ENCODE data around the gene EIF4H.

Gene EIF4H

DNA sequence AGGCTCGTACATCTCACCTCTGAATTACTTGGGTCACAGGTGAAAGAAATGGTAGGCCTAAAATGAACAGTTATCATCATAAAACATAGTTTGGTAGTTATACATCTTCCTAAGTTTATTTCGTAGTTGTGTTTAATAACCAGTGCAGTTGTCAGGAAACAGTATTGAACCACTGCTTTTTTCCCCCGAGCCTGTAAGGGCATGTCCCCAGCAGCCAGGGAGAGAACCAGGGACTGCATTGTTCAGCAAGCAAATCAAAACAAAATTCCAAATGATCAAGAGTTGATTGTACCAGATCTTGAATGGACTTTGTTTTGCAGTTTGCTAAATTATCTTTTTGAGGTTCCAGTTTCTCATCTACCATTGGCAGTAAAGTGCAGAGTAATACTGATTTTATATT, 2.4 kb downstream of the EIF4H start:
- peak overlapping the region; percentile 3 for H3K27ac ChIP-seq (ENCODE audit: low read depth, low read length, poor library complexity, severe bottlenecking)
- peaks cover 57% of the 10 kb centered on the region for H3K36me3 ChIP-seq (ENCODE audit: insufficient read depth, low read length)
- peak overlapping the region; percentile 90 for H3K9ac ChIP-seq (ENCODE audit: low read length)
- H3F3A ChIP-seq (ENCODE audit: insufficient read depth, low read length), result no peaks in the 10 kb centered on the region
- no peaks in the 10 kb centered on the region for H3K9me3 ChIP-seq (ENCODE audit: low read length)
- peaks cover 62% of the 10 kb centered on the region for H3K4me1 ChIP-seq (ENCODE audit: insufficient read depth, low read length, severe bottlenecking)
- H4K20me1 ChIP-seq (ENCODE audit: insufficient read depth, low read length), result peaks cover 13% of the 10 kb centered on the region; the same call in 1 of the 2 replicates
- H3K9me2 ChIP-seq (ENCODE audit: low read depth, low read length), result no peaks in the 10 kb centered on the region
- peaks cover 74% of the 10 kb centered on the region for H3K79me2 ChIP-seq (ENCODE audit: insufficient read depth, low read length)
- peak overlapping the region; percentile 99 for H3K4me2 ChIP-seq (ENCODE audit: low read length)
- no peaks in the 10 kb centered on the region for H3K27me3 ChIP-seq (ENCODE audit: insufficient read depth, low read length)
- no peak overlapping the region for H2AFZ ChIP-seq (ENCODE audit: low read length)
- H3K4me3 ChIP-seq (ENCODE audit: low read depth, low read length, poor library complexity, severe bottlenecking), result peak overlapping the region; percentile 91
- TF ChIP-seq EZH2 (IDR thresholded peaks at IDR 0.05; ENCODE audit: borderline replicate concordance, low read length), result no peak
- TF ChIP-seq, protein P1, sequence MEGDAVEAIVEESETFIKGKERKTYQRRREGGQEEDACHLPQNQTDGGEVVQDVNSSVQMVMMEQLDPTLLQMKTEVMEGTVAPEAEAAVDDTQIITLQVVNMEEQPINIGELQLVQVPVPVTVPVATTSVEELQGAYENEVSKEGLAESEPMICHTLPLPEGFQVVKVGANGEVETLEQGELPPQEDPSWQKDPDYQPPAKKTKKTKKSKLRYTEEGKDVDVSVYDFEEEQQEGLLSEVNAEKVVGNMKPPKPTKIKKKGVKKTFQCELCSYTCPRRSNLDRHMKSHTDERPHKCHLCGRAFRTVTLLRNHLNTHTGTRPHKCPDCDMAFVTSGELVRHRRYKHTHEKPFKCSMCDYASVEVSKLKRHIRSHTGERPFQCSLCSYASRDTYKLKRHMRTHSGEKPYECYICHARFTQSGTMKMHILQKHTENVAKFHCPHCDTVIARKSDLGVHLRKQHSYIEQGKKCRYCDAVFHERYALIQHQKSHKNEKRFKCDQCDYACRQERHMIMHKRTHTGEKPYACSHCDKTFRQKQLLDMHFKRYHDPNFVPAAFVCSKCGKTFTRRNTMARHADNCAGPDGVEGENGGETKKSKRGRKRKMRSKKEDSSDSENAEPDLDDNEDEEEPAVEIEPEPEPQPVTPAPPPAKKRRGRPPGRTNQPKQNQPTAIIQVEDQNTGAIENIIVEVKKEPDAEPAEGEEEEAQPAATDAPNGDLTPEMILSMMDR (IDR thresholded peaks at IDR 0.05; ENCODE audit: low read length), result no peak

DNA sequence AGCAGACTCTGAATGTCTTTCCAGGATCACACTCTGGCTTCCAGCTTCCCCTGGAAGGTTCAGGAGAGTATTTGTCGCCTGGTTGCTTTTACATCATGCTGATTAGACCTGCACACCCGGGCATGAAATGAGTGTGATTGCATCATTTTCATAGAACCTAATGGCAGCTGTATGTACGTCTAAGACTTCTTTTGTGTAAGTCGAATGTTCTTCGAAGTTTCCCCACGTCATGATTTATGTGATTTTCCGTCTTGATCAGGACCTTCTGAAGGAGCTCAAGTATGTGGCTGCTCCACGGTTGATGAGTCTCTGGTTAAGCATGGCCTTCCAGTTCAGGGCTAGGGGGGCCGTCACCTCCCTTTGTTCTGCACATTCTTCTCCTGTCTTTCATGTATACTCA, 4.5 kb downstream of the EIF4H start:
- Histone ChIP-seq H3K79me2 (ENCODE audit: insufficient read depth, low read length) (peaks cover 94% of the 10 kb centered on the region), H3K9ac (ENCODE audit: low read length) (no peak overlapping the region), H3K27ac (ENCODE audit: low read depth, low read length, poor library complexity, severe bottlenecking) (no peak overlapping the region), H3F3A (ENCODE audit: insufficient read depth, low read length) (no peaks in the 10 kb centered on the region), H3K9me2 (ENCODE audit: low read depth, low read length) (no peaks in the 10 kb centered on the region), H4K20me1 (ENCODE audit: insufficient read depth, low read length) (peaks cover 18% of the 10 kb centered on the region; the same call in 1 of the 2 replicates), H3K4me1 (ENCODE audit: insufficient read depth, low read length, severe bottlenecking) (peaks cover 68% of the 10 kb centered on the region), H3K27me3 (ENCODE audit: insufficient read depth, low read length) (no peaks in the 10 kb centered on the region), H3K9me3 (ENCODE audit: low read length) (no peaks in the 10 kb centered on the region), H3K4me3 (ENCODE audit: low read depth, low read length, poor library complexity, severe bottlenecking) (no peak overlapping the region), H3K4me2 (ENCODE audit: low read length) (peak overlapping the region; percentile 6; the same call in 1 of the 2 replicates), H3K36me3 (ENCODE audit: insufficient read depth, low read length) (peaks cover 76% of the 10 kb centered on the region), H2AFZ (ENCODE audit: low read length) (no peak overlapping the region)
- TF ChIP-seq, protein P1 (IDR thresholded peaks at IDR 0.05; ENCODE audit: low read length), result no peak
- TF ChIP-seq EZH2 (IDR thresholded peaks at IDR 0.05; ENCODE audit: borderline replicate concordance, low read length), result no peak

DNA sequence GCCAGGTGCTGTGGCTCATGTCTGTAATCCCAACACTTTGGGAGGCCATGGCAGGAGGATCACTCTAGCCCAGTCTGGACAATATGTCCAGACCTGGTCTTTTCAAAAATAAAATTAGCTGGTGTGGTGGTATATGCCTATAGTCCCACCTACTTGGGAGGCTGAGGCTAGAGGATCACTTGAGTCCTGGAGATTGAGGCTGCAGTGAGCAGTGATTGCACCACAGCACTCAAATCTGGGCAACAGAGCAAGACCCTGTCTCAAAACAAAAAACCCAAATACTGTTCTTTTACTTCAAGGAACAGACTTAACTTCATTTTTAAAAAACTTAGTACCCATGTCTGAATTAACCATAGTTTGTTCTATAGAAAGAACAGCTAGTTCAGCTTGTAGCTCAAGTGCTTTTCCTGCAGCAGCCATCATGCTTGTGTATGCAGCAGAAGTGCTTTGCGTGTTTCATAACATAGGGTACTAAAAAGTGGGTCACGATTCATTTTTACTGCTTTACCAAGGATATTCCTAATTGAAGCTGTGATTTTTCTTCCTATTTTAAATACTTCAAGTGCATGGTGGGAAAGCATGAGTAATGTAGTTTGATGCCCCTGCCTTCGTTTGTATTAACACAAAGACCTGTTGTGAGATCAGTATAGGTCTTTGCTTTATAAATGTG, 5.9 kb downstream of the EIF4H start:
- H3K4me2 ChIP-seq (ENCODE audit: low read length), result no peak overlapping the region
- peaks cover 25% of the 10 kb centered on the region; the same call in 1 of the 2 replicates for H4K20me1 ChIP-seq (ENCODE audit: insufficient read depth, low read length)
- H3K9me2 ChIP-seq (ENCODE audit: low read depth, low read length), result no peaks in the 10 kb centered on the region
- no peak overlapping the region for H2AFZ ChIP-seq (ENCODE audit: low read length)
- no peak overlapping the region for H3K27ac ChIP-seq (ENCODE audit: low read depth, low read length, poor library complexity, severe bottlenecking)
- H3K9ac ChIP-seq (ENCODE audit: low read length), result no peak overlapping the region
- no peaks in the 10 kb centered on the region for H3K9me3 ChIP-seq (ENCODE audit: low read length)
- no peaks in the 10 kb centered on the region for H3F3A ChIP-seq (ENCODE audit: insufficient read depth, low read length)
- no peaks in the 10 kb centered on the region for H3K27me3 ChIP-seq (ENCODE audit: insufficient read depth, low read length)
- no peak for TF ChIP-seq EZH2 (IDR thresholded peaks at IDR 0.05; ENCODE audit: borderline replicate concordance, low read length)
- TF ChIP-seq, protein P1 (IDR thresholded peaks at IDR 0.05; ENCODE audit: low read length), result no peak
- H3K36me3 ChIP-seq (ENCODE audit: insufficient read depth, low read length), result peaks cover 90% of the 10 kb centered on the region
- no peak overlapping the region for H3K4me3 ChIP-seq (ENCODE audit: low read depth, low read length, poor library complexity, severe bottlenecking)
- peaks cover 100% of the 10 kb centered on the region for H3K79me2 ChIP-seq (ENCODE audit: insufficient read depth, low read length)
- peaks cover 76% of the 10 kb centered on the region for H3K4me1 ChIP-seq (ENCODE audit: insufficient read depth, low read length, severe bottlenecking)

Data from OCI-LY1 (cell line).